ENCODE data around the gene CTSZ.
"Not testable (repeated sequence)": the region's sequence is repeated elsewhere in the genome, so short reads cannot be mapped to it uniquely, and the experiment has no call there.

Gene CTSZ

GRCh38 chr20:58994390-58995159, 12.5 kb downstream of the CTSZ start:
- no peak for DNase-seq

DNA sequence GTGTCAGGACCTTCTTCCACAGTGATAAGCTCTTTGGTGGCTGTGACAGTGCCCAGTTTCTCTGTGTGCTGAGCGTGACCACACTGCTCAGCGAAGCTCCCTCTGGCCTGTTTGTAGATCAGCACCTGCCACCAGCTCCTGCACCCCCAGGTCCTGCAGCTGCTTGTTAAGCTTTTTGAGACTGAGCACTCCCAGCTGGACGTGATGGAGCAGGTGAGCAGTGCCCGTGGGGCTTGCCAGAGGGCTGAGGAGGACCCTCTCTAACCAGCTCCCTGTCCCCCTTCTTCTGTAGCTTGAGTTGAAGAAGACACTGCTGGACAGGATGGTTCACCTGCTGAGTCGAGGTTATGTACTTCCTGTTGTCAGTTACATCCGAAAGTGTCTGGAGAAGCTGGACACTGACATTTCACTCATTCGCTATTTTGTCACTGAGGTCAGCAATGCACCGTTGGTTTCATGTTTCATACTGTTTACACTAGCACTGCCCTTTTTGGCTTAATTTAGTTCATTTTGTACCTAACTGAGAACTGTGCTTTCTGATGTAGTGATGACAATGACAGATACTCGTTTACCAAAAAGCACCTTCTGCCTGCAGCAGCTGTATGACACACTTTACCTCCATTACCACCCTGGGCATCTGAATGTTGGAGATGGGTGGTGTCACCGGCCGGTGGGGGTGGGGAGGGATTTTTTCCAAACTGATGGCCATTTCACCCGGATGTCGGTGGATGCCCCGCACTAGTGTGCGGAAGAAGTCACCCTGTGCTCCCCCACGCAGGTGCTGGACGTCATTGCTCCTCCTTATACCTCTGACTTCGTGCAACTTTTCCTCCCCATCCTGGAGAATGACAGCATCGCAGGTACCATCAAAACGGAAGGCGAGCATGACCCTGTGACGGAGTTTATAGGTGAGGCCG, 13.5 kb downstream of the CTSZ start:
- DNase-seq = peak; percentile 41

DNA sequence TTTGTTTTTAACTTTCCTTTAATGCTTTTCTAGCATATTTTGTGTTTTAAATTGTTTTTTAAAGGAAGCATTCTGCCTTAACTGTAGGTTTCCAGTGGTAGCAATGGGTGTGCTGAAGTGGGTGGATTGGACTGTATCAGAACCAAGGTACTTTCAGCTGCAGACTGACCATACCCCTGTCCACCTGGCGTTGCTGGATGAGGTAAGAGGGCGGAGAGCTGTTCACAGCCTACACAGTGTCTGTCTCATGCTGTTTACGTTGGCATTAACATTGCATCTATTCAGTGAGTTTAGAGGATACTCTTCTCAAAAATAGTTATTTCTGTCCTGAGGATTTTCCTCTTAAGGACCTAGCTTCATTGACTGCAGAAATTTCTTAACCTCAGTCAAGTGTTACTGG, 14.1 kb downstream of the CTSZ start:
- no peak for DNase-seq

- DNase-seq = no peak
These were observed 15.3 kb downstream of the CTSZ start for GRCh38 chr20:58991715-58992114.

- peak; percentile 29 for DNase-seq
These were observed 16.2 kb downstream of the CTSZ start for GRCh38 chr20:58990651-58991445.

DNA sequence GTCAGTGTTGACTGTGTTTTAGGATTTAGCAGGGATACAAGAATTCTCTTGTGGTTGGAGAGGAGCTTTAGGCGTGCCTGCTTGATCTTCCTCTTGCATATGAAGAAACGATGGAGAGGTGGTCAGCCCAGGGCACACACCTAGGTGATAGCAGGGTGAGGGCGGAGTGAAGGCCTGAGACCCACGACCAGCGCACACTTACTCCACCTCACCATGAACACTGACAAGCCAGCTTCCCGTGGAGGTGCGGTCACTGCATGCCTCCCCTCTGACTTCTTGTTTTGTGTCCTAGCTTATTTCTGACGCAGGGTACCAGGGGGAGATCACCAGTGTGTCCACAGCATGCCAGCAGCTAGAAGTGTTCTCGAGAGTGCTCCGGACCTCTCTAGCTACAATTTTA, 17.9 kb downstream of the CTSZ start:
- no peak for DNase-seq

DNA sequence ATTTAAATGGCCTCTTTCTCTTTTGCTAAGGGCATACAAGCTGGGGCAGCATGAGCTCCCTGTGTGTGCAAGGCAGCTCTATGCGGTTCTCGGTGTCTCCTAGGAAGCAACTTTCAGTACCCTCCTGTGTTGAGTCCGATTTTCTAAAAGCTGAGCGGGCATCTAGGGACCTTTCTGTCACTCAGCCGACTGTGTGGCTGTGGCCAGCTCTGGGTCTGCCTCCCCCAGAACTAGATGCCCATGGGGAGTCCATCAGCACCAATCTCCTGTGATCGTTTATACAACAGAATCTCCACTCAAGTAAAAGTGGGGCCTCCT, 18.5 kb downstream of the CTSZ start:
- DNase-seq = no peak

GRCh38 chr20:58987790-58988564, 19.1 kb downstream of the CTSZ start:
- DNase-seq = no peak

DNA sequence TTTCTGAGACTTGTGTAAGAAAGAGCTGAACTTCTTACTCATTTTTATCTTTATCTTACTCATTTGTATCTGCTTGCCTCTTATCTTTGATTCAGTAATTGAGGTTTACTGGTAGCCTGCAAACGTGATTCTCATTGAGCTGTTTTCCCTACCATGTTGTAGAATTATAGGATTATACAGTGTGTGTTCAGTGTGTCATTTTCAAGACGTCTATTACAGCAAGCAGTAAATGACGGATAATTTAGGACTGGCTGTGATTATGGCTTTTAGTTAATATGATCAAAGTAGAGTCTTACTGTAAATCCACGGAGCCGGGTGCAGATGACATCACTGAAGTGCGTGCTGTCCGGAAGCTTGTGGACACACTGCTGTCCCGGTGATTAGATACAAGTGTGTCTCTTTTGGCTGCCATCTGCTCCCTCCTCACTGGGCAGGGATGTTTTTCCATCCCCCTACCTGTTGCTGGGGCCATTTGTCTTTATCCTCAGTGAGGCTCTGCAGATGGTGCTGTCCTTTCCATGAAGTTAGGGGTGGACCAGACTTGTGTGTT, 20.0 kb downstream of the CTSZ start:
- DNase-seq = no peak

- no peak for DNase-seq
These were observed 20.6 kb downstream of the CTSZ start for GRCh38 chr20:58986286-58986967.

DNA sequence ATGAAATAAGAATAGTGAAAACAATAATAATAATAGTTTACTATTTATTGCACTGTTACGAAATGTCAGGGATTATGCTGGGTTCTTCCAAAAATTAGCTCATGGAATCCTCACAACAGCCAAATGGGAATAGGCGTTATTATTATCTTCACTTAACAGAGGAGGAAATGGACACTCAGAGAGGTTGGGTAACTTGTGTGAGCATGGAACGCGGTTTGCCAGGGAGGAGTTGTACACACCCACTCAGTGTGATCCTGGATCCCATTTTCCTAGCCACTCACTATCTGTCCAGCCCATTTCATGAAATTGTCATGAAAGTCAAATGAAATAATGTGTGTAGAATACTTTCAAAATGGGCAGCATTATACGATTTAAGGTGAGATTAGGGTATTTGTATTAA, 21.4 kb downstream of the CTSZ start:
- no peak for DNase-seq

GRCh38 chr20:58984691-58985090, 22.4 kb downstream of the CTSZ start:
- DNase-seq = no peak

- not testable (repeated sequence) for DNase-seq
These were observed 24.0 kb downstream of the CTSZ start for GRCh38 chr20:58983115-58983468.

- DNase-seq = no peak
These were observed 24.5 kb downstream of the CTSZ start for GRCh38 chr20:58982406-58983114.

GRCh38 chr20:58981628-58982364, 25.3 kb downstream of the CTSZ start:
- DNase-seq = peak; percentile 51

GRCh38 chr20:58980711-58981627, 26.1 kb downstream of the CTSZ start, which contains the start of gene NELFCD:
Gene NELFCD, plus strand, starts transcription at chr20:58981256. Its CDS starts 54 bp downstream, at chr20:58981310.
- DNase-seq = peak; percentile 95

- no peak for DNase-seq
These were observed 28.5 kb downstream of the CTSZ start for GRCh38 chr20:58978351-58979190.
